Measurements from ENCODE around the gene FAM187B.

Gene FAM187B

GRCh38 chr19:35220315-35220921, 8.1 kb downstream of the FAM187B start:
- Histone ChIP-seq H3K36me3 (ENCODE audit: control insufficient read depth, insufficient read depth, low read length) (no peaks in the 10 kb centered on the region), H3K4me1 (ENCODE audit: control insufficient read depth, insufficient read depth, low read length) (no peaks in the 10 kb centered on the region), H3K27me3 (ENCODE audit: control insufficient read depth, insufficient read depth, low read length, poor library complexity, severe bottlenecking) (no peaks in the 10 kb centered on the region), H3K9me3 (ENCODE audit: control insufficient read depth, low read length) (no peaks in the 10 kb centered on the region), H3K27ac (ENCODE audit: insufficient read depth, low read depth, low read length, poor library complexity, severe bottlenecking) (no peak overlapping the region), H3K4me3 (ENCODE audit: insufficient read depth, low read depth, low read length) (no peak overlapping the region)
- 75 to 77% methylated on average over 3 of the region's 3 CpGs for WGBS, 2 experiments

GRCh38 chr19:35219008-35219407, 9.5 kb downstream of the FAM187B start:
- Histone ChIP-seq H3K4me3 (ENCODE audit: insufficient read depth, low read depth, low read length) (no peak overlapping the region), H3K27ac (ENCODE audit: insufficient read depth, low read depth, low read length, poor library complexity, severe bottlenecking) (no peak overlapping the region), H3K36me3 (ENCODE audit: control insufficient read depth, insufficient read depth, low read length) (no peaks in the 10 kb centered on the region), H3K9me3 (ENCODE audit: control insufficient read depth, low read length) (no peaks in the 10 kb centered on the region), H3K27me3 (ENCODE audit: control insufficient read depth, insufficient read depth, low read length, poor library complexity, severe bottlenecking) (no peaks in the 10 kb centered on the region), H3K4me1 (ENCODE audit: control insufficient read depth, insufficient read depth, low read length) (no peaks in the 10 kb centered on the region)
- WGBS, 2 experiments = 83 to 100% methylated on average over 1 of the region's 1 CpG

GRCh38 chr19:35217649-35217990, 10.9 kb downstream of the FAM187B start:
- H3K36me3 ChIP-seq (ENCODE audit: control insufficient read depth, insufficient read depth, low read length) = no peaks in the 10 kb centered on the region
- H3K4me3 ChIP-seq (ENCODE audit: insufficient read depth, low read depth, low read length) = no peak overlapping the region
- no peaks in the 10 kb centered on the region for H3K9me3 ChIP-seq (ENCODE audit: control insufficient read depth, low read length)
- H3K27ac ChIP-seq (ENCODE audit: insufficient read depth, low read depth, low read length, poor library complexity, severe bottlenecking) = no peak overlapping the region
- no peaks in the 10 kb centered on the region for H3K4me1 ChIP-seq (ENCODE audit: control insufficient read depth, insufficient read depth, low read length)
- H3K27me3 ChIP-seq (ENCODE audit: control insufficient read depth, insufficient read depth, low read length, poor library complexity, severe bottlenecking) = no peaks in the 10 kb centered on the region

GRCh38 chr19:35216833-35217648, 11.5 kb downstream of the FAM187B start:
- no peaks in the 10 kb centered on the region for H3K36me3 ChIP-seq (ENCODE audit: control insufficient read depth, insufficient read depth, low read length)
- 72 to 78% methylated on average over 3 of the region's 3 CpGs for WGBS, 2 experiments
- no peaks in the 10 kb centered on the region for H3K4me1 ChIP-seq (ENCODE audit: control insufficient read depth, insufficient read depth, low read length)
- no peak overlapping the region for H3K27ac ChIP-seq (ENCODE audit: insufficient read depth, low read depth, low read length, poor library complexity, severe bottlenecking)
- no peak overlapping the region for H3K4me3 ChIP-seq (ENCODE audit: insufficient read depth, low read depth, low read length)
- no peaks in the 10 kb centered on the region for H3K9me3 ChIP-seq (ENCODE audit: control insufficient read depth, low read length)
- no peaks in the 10 kb centered on the region for H3K27me3 ChIP-seq (ENCODE audit: control insufficient read depth, insufficient read depth, low read length, poor library complexity, severe bottlenecking)

GRCh38 chr19:35216016-35216832, 12.3 kb downstream of the FAM187B start:
- H3K27me3 ChIP-seq (ENCODE audit: control insufficient read depth, insufficient read depth, low read length, poor library complexity, severe bottlenecking) = no peaks in the 10 kb centered on the region
- no peak overlapping the region for H3K27ac ChIP-seq (ENCODE audit: insufficient read depth, low read depth, low read length, poor library complexity, severe bottlenecking)
- no peak overlapping the region for H3K4me3 ChIP-seq (ENCODE audit: insufficient read depth, low read depth, low read length)
- no peaks in the 10 kb centered on the region for H3K36me3 ChIP-seq (ENCODE audit: control insufficient read depth, insufficient read depth, low read length)
- H3K4me1 ChIP-seq (ENCODE audit: control insufficient read depth, insufficient read depth, low read length) = no peaks in the 10 kb centered on the region
- no peaks in the 10 kb centered on the region for H3K9me3 ChIP-seq (ENCODE audit: control insufficient read depth, low read length)
- WGBS, 2 experiments = 90 to 92% methylated on average over 8 of the region's 8 CpGs

- Histone ChIP-seq H3K4me3 (ENCODE audit: insufficient read depth, low read depth, low read length) (no peak overlapping the region), H3K27ac (ENCODE audit: insufficient read depth, low read depth, low read length, poor library complexity, severe bottlenecking) (no peak overlapping the region), H3K9me3 (ENCODE audit: control insufficient read depth, low read length) (no peaks in the 10 kb centered on the region), H3K36me3 (ENCODE audit: control insufficient read depth, insufficient read depth, low read length) (no peaks in the 10 kb centered on the region), H3K4me1 (ENCODE audit: control insufficient read depth, insufficient read depth, low read length) (no peaks in the 10 kb centered on the region), H3K27me3 (ENCODE audit: control insufficient read depth, insufficient read depth, low read length, poor library complexity, severe bottlenecking) (no peaks in the 10 kb centered on the region)
- WGBS, 2 experiments = 88 to 89% methylated on average over 7 of the region's 7 CpGs
These were observed 13.6 kb downstream of the FAM187B start for GRCh38 chr19:35214766-35215422.

GRCh38 chr19:35213663-35214632, 14.6 kb downstream of the FAM187B start:
- WGBS, 2 experiments = 88 to 92% methylated on average over 21 of the region's 21 CpGs
- Histone ChIP-seq H3K4me1 (ENCODE audit: control insufficient read depth, insufficient read depth, low read length) (no peaks in the 10 kb centered on the region), H3K4me3 (ENCODE audit: insufficient read depth, low read depth, low read length) (no peak overlapping the region), H3K9me3 (ENCODE audit: control insufficient read depth, low read length) (no peaks in the 10 kb centered on the region), H3K27me3 (ENCODE audit: control insufficient read depth, insufficient read depth, low read length, poor library complexity, severe bottlenecking) (no peaks in the 10 kb centered on the region), H3K36me3 (ENCODE audit: control insufficient read depth, insufficient read depth, low read length) (no peaks in the 10 kb centered on the region), H3K27ac (ENCODE audit: insufficient read depth, low read depth, low read length, poor library complexity, severe bottlenecking) (no peak overlapping the region)

GRCh38 chr19:35212241-35212640, 16.3 kb downstream of the FAM187B start:
- no peaks in the 10 kb centered on the region for H3K9me3 ChIP-seq (ENCODE audit: control insufficient read depth, low read length)
- H3K36me3 ChIP-seq (ENCODE audit: control insufficient read depth, insufficient read depth, low read length) = no peaks in the 10 kb centered on the region
- no peak overlapping the region for H3K27ac ChIP-seq (ENCODE audit: insufficient read depth, low read depth, low read length, poor library complexity, severe bottlenecking)
- no peak overlapping the region for H3K4me3 ChIP-seq (ENCODE audit: insufficient read depth, low read depth, low read length)
- no peaks in the 10 kb centered on the region for H3K4me1 ChIP-seq (ENCODE audit: control insufficient read depth, insufficient read depth, low read length)
- WGBS, 2 experiments = 68 to 73% methylated on average over 6 to 7 of the region's 7 CpGs
- no peaks in the 10 kb centered on the region for H3K27me3 ChIP-seq (ENCODE audit: control insufficient read depth, insufficient read depth, low read length, poor library complexity, severe bottlenecking)

GRCh38 chr19:35211545-35212230, 16.9 kb downstream of the FAM187B start:
- Histone ChIP-seq H3K27me3 (ENCODE audit: control insufficient read depth, insufficient read depth, low read length, poor library complexity, severe bottlenecking) (no peaks in the 10 kb centered on the region), H3K4me3 (ENCODE audit: insufficient read depth, low read depth, low read length) (no peak overlapping the region), H3K4me1 (ENCODE audit: control insufficient read depth, insufficient read depth, low read length) (no peaks in the 10 kb centered on the region), H3K36me3 (ENCODE audit: control insufficient read depth, insufficient read depth, low read length) (no peaks in the 10 kb centered on the region), H3K9me3 (ENCODE audit: control insufficient read depth, low read length) (no peaks in the 10 kb centered on the region), H3K27ac (ENCODE audit: insufficient read depth, low read depth, low read length, poor library complexity, severe bottlenecking) (no peak overlapping the region)
- 92 to 94% methylated on average over 7 of the region's 7 CpGs for WGBS, 2 experiments

All from ectodermal cell (in vitro differentiated cells).